SKM-1 treated with dmso at 0.1 percent for 144 hours (cell line): Measurements from ENCODE around the gene ZMYND15.

ENCODE experiments used
- DNase-seq: peaks from one replicate; lab custom pipeline; 2025; ENCODE audit not compliant: unreplicated experiment; lab: John Stamatoyannopoulos, UW

Gene ZMYND15

DNA sequence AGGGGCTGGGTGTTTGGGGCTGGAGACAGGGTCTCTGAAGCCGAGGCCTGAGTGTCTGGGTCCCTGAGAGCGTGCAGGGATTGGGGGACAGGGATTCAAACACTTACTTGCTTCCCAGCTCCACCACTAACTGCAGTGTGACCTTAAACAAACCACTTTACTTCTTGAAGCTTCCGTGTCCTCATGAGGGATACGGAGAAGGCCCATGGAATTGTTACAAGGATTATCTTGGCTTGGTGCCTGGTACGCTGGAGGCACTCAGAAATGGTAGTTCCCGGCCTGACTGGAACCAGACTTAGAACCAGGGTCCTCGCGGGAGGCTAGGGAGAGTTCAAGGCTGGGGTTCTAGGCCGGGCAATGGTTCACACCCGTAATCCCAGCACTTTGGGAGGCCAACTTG, 3.0 kb downstream of the ZMYND15 start:
- DNase-seq, result no peak

DNA sequence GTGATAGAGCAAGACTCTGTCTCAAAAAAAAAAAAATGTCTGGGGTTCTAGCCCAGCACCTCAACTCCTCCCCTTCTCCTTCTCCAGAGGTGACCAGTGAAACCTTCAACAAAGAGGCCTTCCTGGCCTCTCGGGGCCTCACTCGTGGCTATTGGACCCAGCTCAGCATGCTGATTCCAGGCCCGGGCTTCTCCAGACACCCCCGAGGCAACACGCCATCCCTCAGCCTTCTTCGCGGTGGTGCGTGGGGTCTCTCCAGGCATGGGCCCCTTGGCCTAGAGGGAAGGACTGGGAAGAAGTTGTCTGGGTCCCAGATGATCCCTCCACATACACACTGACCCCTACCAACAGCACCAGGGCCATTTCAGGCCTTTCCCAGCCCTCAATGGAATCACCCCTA, 3.6 kb downstream of the ZMYND15 start:
- DNase-seq, result no peak

DNA sequence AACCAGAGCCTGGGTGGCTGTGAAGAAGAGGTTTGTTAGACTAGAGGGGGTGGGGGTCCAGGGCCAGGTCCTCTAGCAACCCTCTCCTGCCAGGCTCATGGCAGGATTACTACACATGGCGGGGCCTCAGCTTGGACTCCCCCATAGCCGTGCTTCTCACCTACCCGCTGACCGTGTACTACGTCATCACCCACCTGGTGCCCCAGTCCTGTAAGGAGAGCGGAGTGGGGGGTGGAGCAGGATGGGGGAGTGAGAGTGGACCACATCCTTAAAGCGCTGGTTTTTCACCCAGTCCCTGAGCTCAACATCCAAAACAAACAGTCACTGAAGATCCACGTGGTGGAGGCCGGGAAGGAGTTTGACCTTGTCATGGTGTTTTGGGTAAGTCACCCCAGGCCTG, 4.3 kb downstream of the ZMYND15 start:
- no peak for DNase-seq

DNA sequence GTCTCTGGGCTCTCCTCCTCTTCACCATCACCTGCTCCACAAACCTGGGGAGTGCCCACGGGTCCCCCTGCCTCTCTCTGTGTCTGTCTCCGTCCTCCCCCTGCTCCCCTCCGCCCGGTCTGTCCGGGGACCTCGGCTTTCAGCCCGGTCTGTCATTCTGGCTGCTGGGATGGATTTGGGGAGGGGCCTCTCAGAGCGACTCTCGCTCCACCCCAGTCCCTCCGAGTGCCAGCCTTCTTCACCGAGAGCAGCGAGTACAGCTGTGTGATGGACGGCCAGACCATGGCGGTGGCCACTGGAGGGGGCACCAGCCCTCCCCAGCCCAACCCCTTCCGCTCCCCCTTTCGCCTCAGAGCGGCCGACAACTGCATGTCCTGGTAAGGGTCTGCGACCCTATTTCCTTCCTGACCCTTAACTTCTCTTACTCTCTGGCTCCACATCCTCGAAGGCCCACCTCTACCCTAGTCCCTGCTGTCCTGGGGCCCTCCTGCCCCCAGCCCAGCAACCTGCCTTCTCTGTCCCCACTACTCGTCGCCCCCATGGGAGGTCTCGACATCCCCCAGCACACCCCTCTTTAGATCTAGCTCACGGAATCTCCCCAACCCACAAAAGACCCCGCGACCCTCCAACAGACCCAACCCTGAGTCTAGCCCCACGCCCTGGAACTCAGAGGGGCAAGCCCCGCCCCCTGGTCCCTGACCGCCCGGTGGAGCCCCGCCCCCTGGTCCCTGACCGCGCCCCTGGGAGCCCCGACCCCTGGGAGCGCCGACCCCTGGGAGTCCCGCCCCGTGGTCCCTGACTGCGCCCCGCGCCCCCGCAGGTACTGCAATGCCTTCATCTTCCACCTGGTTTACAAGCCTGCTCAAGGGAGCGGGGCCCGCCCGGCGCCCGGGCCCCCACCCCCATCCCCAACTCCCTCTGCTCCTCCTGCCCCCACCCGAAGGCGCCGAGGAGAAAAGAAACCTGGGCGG, 5.7 kb downstream of the ZMYND15 start:
- DNase-seq, result no peak

DNA sequence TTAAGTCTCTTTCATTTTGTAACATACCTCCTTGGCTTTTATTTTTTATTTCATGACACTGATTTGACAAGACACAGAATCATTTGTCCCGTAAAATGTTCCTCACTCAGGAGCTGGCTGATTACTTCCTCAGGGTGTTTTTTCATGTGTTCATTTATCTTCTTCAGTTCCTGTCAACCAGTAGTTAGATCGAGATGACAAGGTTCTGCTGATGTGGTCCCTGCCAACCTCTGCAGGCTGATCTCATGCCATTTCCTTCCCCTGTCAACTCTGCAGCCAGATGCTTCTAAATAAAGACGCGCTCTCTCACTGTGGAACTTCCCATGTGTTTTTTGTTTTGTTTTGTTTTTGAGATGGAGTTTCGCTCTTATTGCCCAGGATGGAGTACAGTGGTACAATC, 8.2 kb downstream of the ZMYND15 start:
- no peak for DNase-seq

DNA sequence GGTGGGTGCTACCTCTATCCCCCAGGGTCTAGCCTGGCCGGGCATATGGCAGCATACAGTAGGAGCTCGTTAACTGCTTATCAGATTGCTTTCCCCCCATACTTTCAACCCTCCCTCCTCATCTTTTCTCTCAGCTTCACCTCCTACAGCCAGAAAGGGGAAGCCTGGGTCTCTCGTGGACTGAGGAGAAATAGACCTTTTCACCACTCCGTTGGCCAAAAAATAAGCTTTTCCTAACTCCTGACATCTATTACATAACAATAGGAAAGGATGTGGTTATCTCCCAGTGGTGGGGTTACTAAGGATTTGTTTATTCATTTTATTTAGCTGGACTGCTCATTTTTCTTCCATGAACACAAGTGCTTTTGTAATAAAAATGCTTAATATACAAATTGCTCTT, 9.1 kb downstream of the ZMYND15 start:
- DNase-seq, result no peak

DNA sequence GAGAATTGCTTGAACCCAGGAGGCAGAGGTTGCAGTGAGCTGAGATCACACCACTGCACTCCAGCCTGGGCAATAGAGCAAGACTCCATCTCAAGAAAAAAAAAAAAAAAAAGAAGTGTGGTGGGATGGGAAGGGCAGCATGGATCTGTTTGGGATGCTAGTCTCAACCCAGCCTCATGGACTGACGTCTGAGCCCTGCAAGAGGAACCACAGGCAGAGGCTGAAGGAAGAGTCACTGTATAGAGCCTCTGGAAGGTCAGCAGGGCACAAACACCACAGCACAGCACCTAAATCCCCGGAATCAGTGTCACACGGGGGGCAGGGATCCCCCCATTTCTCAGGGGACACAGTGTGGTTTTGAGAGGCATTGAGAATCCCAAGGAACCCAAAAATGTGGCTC, 11.0 kb downstream of the ZMYND15 start:
- DNase-seq, result no peak

DNA sequence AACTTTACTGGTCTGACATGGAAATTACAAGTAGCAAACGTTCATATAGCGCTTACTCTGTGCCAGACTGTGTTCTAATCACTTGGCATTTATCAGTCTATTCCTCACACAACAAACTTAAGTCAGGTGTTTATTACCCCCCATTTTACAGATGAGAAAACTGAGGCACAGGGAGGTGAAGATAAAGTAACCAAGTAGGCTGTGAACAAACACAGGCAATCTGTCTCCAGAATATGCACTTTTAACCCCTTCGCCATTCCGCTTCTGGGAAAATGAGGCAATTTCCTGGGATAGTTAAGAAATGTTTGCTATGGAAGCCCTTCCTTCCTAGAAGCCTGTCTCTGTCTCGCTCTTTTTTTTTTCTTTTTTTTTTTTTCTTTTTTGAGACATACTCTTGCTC, 12.3 kb downstream of the ZMYND15 start:
- DNase-seq, result no peak

DNA sequence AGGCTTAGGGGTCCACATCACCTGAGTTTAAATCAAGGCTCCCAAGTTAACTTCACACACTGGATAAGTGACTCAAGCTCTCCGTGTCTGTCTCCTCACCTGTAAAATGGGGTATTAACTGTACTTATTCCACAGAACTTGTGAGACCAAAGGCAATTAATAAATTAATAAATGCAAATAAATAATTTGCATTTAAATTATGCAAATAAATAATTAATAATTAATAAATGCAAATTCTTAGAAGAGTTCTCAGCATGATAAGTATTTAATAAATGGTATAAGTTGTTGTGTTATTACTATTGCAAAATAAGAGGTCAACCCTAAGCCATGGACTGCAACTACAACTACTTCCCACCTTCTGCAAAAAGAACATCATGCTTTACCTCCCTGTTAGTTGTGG, 13.8 kb downstream of the ZMYND15 start:
- no peak for DNase-seq

DNA sequence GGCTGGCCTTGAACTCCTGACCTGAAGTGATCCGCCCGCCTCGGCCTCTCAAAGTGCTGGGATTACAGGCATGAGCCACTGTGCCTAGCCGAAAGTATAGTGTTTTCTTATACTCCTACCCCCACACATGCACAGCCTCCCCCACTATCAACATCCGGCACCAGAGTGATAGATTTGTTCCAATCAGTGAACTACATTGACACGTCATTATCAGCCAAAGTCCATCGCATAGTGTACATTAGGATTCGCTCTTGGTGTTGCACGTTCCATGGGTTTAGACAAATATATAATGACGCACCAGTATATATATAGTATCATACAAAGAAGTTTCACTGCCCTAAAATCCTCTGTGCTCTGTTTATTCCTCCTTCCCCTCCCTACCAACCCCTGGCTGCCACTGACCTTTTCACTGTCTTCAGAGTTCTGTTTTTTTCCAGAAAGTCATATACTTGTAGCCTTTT, 20.2 kb downstream of the ZMYND15 start:
- DNase-seq, result no peak

DNA sequence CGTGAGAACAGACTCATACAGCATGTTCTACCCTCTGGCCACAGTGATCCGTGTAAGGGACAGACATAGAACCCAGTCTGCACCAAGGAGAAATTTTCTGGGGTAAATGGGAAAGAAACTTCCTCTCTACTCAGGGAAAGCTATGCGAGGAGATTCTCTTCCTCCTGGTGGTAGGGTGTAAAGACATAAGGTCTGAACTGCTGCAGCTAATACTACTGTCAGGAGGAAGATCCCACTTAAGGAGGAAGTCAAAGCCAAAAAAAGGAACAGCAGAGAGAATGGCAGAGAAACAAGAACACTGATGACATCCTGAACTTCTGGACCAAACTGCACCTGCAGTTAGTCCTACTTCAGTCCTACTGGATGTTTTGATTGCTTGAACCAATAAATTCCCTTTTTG, 25.0 kb downstream of the ZMYND15 start:
- DNase-seq, result peak; percentile 67

DNA sequence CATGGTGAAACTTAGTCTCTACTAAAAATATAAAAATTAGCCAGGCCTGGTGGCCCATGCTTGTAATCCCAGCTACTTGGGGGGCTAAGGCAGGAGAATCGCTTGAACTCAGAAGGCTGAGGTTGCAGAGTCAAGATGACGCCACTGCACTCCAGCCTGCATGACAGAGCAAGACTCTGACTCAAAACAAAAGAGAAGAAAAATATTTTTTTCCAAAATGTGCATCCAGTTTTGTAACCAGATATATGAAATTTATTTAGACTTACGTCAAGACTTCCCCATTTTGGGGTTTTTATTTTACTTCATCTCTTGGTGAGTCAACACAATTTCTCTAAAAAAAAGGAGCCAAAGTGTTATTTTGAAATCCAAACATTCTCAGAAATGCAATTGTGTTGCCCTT, 26.6 kb downstream of the ZMYND15 start:
- DNase-seq, result no peak

DNA sequence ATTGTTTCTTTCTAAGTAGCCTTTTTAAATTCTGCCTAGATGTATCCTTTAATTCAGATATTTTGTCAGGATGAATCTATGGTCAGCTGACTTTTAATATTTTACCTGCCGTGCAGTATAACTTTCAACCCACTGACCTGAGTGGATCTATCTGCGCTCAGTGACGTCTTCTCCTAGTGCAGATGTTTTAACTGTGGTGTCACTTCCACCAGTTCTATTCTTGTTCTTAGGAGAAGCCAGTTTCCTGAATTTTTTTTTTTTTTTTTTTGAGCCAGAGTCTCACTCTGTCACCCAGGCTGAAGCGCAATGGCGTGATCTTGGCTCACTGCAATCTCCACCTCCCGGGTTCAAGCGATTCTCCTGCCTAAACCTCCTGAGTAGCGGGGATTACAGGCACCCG, 27.1 kb downstream of the ZMYND15 start:
- DNase-seq, result no peak

DNA sequence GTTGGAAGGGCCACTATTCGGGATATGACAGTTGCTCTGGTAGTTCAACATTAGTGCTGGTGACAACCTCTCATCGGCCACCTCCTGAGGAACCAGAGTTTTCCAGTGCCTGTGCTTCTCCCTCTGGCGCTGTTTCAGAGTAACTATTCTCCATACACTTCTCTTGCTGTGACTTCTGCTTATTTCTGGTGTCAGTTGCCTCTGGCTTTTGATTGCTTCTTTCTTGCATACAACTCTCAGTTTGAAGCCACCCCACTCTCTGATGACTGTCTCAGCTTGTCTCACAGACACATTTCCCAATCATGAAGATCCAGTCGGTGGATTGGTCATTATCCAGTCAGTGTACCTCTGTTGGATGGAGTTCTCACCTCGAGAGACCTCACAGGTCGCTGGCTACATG, 28.7 kb downstream of the ZMYND15 start:
- no peak for DNase-seq

DNA sequence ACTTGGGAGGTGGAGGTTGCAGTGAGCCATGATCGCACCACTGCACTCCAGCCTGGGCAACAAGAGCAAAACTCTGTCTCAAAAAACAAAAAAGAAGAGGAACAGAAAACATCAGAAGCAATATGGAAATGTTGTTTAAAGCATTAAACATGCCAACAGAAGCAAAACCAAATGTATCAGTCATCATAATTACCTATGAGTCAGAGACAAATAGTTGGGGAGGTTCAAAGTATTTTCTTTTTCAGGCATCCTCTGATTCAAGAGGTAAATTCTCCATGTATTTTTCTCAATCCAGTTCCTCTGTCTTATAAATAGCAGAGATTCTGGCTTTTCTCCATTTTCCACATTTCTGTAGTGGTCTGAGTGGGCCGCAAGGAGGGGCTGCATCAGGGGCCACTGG, 30.0 kb downstream of the ZMYND15 start:
- DNase-seq, result no peak

DNA sequence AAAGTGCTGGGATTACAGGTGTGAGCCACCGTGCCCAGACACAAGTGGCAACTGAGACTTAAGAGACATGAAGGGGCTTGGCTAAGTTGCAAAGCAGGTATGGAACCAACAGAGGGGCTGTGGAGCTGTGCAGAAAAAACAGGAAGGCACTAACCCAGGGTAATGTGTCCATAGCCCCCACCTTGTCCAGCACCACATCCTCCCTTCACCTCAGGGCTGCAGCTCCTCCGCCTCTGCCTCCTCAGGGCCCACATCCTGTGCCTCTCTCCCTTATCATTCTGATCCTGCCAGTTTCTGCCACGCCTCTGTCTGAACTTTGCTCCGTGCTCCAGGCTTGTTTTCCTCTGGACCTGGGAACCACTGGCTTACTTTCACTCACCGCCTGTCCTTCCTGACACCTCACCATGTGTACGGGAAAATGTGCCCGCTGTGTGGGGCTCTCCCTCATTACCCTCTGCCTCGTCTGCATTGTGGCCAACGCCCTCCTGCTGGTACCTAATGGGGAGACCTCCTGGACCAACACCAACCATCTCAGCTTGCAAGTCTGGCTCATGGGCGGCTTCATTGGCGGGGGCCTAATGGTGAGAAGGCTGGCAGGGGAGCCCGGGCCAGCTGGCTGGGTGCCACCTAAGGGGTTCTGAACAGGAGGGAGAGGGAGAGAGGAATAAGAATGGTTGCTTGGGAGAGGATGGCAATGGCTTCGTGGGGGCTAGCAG, 32.0 kb downstream of the ZMYND15 start, which contains the start of gene TM4SF5:
TSS of gene TM4SF5 (plus strand) at position 368 of the 716 bp plus-strand sequence. CDS start at position 405, 37 bp downstream.
- no peak for DNase-seq

DNA sequence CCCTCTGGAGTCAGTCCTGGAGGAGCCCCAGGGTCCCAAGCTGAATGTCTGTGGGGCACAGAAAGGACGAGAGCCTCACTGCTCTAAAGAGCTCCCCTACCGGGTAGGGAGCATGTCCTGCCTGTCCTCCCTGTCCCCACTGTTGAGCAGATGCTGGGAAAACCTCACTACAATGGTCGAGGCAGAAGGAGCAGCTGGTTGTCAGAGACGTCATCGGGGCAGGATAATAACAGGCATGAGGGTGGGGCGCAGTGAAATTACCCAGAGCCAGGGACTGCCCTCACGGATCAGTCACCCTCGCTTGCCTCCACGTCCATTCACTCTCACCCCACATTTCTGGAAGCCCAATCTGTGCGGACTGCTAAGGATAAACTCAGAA, 32.6 kb downstream of the ZMYND15 start:
- DNase-seq, result no peak

DNA sequence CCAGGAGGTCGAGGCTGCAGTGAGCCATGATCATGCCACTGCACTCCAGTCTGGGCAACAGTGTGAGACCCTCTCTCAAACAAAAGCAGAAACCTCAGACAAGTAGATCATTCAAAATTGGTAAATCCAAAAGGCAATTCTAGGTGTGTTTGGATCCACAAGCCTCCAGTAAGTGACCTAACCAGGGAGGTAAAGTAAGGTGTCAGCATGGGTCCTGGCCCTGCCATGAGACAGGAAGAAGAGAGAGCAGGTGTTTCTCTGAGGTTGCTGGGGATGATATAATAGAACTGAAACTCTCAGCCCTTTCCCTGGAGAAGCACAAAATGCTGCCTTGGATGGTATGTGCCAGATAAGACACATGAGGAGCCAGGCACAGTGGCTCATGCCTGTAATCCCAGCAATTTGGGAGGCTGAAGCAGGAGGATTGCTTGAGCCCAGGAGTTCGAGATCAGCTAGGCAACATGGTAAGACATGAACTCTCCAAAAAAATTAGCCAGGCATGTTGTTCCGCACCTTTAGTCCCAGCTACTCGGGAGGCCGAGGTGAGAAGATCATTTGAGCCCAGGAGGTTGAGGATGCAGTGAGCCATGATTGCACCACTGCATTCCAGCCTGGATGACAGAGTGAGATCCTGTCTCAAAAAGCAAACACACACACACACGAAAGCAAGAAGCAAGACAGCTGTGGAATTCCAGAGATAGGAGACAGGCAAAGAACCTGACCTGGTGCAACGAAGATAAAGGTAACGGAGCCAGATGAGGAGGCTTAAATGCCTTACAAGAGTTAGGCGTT, 38.5 kb downstream of the ZMYND15 start:
- no peak for DNase-seq

DNA sequence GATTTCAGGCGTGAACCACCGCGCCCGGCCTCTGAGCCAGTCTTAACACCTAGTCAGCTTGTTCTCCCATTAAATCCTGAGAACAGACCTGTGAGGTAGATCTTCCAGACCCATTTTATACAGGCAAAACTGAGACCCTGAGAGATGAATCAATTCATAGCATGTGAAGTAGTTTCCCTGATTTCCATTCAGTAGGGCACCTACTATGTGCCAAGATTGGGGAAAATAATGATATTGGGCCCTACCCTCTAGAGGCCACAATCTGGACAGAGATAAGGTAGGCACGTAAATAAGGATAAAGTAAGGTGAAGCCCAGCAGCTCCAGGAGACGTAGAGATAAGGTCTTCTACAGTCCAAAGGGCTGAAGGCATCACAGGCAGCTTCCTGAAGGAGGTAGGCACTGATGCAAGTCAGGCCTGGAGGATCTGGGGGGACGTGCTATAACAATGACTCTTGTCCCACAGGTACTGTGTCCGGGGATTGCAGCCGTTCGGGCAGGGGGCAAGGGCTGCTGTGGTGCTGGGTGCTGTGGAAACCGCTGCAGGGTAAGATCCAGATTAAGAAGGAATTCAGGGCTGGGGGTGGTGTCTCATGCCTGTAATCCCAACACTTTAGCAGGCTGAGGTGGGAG, 40.8 kb downstream of the ZMYND15 start:
- no peak for DNase-seq

DNA sequence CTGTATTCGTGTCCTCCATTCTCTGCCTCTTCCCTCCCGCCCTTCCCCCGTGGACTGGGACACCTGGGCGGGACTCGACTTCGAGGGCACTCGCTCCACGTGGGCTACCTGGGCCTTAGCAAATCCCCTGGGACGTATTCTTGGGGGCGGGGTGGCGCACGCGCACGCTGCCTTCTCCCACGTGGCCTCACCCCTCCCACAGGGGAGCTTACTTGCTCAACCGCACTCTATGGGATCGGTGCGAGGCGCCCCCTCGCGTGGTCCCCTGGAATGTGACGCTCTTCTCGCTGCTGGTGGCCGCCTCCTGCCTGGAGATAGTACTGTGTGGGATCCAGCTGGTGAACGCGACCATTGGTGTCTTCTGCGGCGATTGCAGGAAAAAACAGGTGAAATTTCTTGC, 43.0 kb downstream of the ZMYND15 start:
- DNase-seq, result no peak
